CD4-positive, alpha-beta T cell (primary cell): Measurements from ENCODE around the gene ATG7. TPM values are rescaled to one million over a fixed set of nuclear protein-coding genes. Genes with fewer than 3 reads are reported as not detected.
"Not testable (repeated sequence)": the region's sequence is repeated elsewhere in the genome, so short reads cannot be mapped to it uniquely, and the experiment has no call there.

Source experiments
- ATAC-seq: fragments of 200-7000 bp; cut with Tn5 transposase; one replicate; pipeline ENCODE4 v1.10.0; 2022; ENCODE audit warnings: mild to moderate bottlenecking; ENCODE audit not compliant: poor library complexity
- CTCF ChIA-PET: fragments of 350-600 bp; sonication (Branson Sonifier 250); formaldehyde crosslinking; loops from one replicate; lab custom pipeline; 2021; ENCODE audit warnings: antibody characterized with exemption, inconsistent platforms; lab: Charles Lee
- POLR2A ChIA-PET: fragments of 350-600 bp; sonication (Branson Sonifier 250); formaldehyde crosslinking; loops from one replicate; lab custom pipeline; 2021; ENCODE audit warnings: antibody characterized with exemption, inconsistent platforms; lab: Charles Lee
- DNase-seq, 14 experiments: peaks; one replicate each; pipeline ENCODE4 v3.0.0-alpha.2; 2013 to 2020; ENCODE audit warnings: mixed read lengths in 2 of 14
- H3K27ac ChIP-seq, 2 donors: one replicate each; pipeline versions ENCODE4 v1.5.1 to v1.7.0; 2013; ENCODE audit warnings: low read length in 2 of 2, low read depth in 1 of 2, mild to moderate bottlenecking in 1 of 2
- H3K27me3 ChIP-seq, 2 experiments: 1 replicate in 1 of 2; 2 replicates in 1 of 2; pipeline versions ENCODE4 v1.6.1 to v1.7.0; 2013; ENCODE audit warnings: low read length in 2 of 2, control low read depth in 1 of 2, mild to moderate bottlenecking in 1 of 2, moderate library complexity in 1 of 2; ENCODE audit not compliant: insufficient read depth in 2 of 2, control insufficient read depth in 1 of 2
- H3K36me3 ChIP-seq: one replicate; pipeline ENCODE4 v1.6.1; 2013; ENCODE audit warnings: low read length, control low read depth; ENCODE audit not compliant: insufficient read depth
- H3K4me1 ChIP-seq: one replicate; pipeline ENCODE4 v1.6.1; 2013; ENCODE audit warnings: low read length, control low read depth; ENCODE audit not compliant: insufficient read depth
- H3K4me3 ChIP-seq: one replicate; pipeline ENCODE4 v1.5.1; 2013; ENCODE audit warnings: mild to moderate bottlenecking, low read length, moderate library complexity
- H3K9me3 ChIP-seq, 2 experiments: 1 replicate in 1 of 2; 2 replicates in 1 of 2; pipeline versions ENCODE4 v1.6.1 to v1.7.0; 2013; ENCODE audit warnings: low read length in 2 of 2, mild to moderate bottlenecking in 2 of 2, control low read depth in 1 of 2, moderate library complexity in 1 of 2; ENCODE audit not compliant: control insufficient read depth in 1 of 2, insufficient read depth in 1 of 2
- H3K27ac Mint-ChIP-seq: one replicate; pipeline ENCODE4 v1.8.0; 2020; ENCODE audit warnings: mixed read lengths
- H3K27me3 Mint-ChIP-seq: one replicate; pipeline ENCODE4 v1.8.0; 2021; ENCODE audit warnings: mixed read lengths
- H3K36me3 Mint-ChIP-seq: one replicate; pipeline ENCODE4 v1.8.0; 2021; ENCODE audit warnings: low read depth, mixed read lengths
- H3K4me1 Mint-ChIP-seq: one replicate; pipeline ENCODE4 v1.8.0; 2021; ENCODE audit warnings: low read depth, mixed read lengths
- H3K4me3 Mint-ChIP-seq: one replicate; pipeline ENCODE4 v1.8.0; 2020; ENCODE audit warnings: mild to moderate bottlenecking, mixed read lengths
- H3K9me3 Mint-ChIP-seq: one replicate; pipeline ENCODE4 v1.8.0; 2020; ENCODE audit warnings: mixed read lengths
- intact Hi-C, 2 experiments: fragments of 100-400 bp; cut with DNase I in 1 of 2; cut with micrococcal nuclease in 1 of 2; formaldehyde crosslinking; loops; one replicate each; pipeline versions ENCODE4 v1.15.1 to v1.9.0; 2023 to 2025; cut with DNase I, micrococcal nuclease
- total RNA-seq, 174 experiments: library from RNA in 2 of 174; stranded (reverse) in 2 of 174; gene quantifications; one replicate each; pipeline ENCODE4 v1.2.3 and lab custom pipeline; 2021 to 2026
- TF ChIP-seq, protein P1 (sequence below): fragments of 200-600 bp; IDR thresholded peaks from one replicate; pipeline ENCODE4 v1.8.0; 2022; ENCODE audit warnings: antibody characterized with exemption, mild to moderate bottlenecking

The ATG7 gene
- total RNA-seq, 2 experiments from 2014 or later: 21.4 to 25.7 TPM

DNA sequence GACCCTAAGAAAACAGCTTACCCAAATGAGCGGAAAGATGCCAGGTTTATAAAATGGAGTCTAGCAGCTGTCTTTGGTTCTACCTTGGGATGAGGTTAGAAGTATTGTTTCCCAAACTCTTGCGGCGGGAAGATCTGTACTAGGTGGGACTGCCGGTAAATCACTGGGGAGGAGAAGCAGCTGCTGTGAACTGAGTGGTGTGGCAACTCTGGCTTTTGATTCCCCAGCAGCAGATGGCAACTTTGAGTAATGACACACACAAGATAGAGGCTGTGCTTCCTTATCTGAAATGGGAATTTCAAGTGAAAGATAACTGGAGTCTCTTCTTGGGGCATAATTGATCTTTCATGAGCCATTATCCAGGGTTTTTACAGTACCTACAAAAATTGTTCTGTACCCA lies 184.9 kb downstream of the ATG7 start:
- Mint-ChIP-seq H3K4me1 (no peaks in the 10 kb centered on the region), H3K27me3 (no peaks in the 10 kb centered on the region), H3K4me3 (no peak overlapping the region), H3K36me3 (peaks cover 10% of the 10 kb centered on the region), H3K9me3 (no peaks in the 10 kb centered on the region), H3K27ac (no peak overlapping the region)
- DNase-seq: no peak
- H3K4me1 ChIP-seq: no peaks in the 10 kb centered on the region
- H3K4me3 ChIP-seq: no peak overlapping the region
- ATAC-seq: no peak
- no peaks in the 10 kb centered on the region for H3K9me3 ChIP-seq
- no peaks in the 10 kb centered on the region for H3K36me3 ChIP-seq
- H3K27me3 ChIP-seq: no peaks in the 10 kb centered on the region
- intact Hi-C loops: loop anchor here in 1 of 2 experiments (10.0 kb wide), 1 partner anchor 58 kb away; no protein-coding TSS in a partner anchor
- CTCF ChIA-PET: no interaction called here
- POLR2A ChIA-PET: no interaction called here
- H3K27ac ChIP-seq: no peak overlapping the region
- TF ChIP-seq, protein P1, sequence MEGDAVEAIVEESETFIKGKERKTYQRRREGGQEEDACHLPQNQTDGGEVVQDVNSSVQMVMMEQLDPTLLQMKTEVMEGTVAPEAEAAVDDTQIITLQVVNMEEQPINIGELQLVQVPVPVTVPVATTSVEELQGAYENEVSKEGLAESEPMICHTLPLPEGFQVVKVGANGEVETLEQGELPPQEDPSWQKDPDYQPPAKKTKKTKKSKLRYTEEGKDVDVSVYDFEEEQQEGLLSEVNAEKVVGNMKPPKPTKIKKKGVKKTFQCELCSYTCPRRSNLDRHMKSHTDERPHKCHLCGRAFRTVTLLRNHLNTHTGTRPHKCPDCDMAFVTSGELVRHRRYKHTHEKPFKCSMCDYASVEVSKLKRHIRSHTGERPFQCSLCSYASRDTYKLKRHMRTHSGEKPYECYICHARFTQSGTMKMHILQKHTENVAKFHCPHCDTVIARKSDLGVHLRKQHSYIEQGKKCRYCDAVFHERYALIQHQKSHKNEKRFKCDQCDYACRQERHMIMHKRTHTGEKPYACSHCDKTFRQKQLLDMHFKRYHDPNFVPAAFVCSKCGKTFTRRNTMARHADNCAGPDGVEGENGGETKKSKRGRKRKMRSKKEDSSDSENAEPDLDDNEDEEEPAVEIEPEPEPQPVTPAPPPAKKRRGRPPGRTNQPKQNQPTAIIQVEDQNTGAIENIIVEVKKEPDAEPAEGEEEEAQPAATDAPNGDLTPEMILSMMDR: no peak

DNA sequence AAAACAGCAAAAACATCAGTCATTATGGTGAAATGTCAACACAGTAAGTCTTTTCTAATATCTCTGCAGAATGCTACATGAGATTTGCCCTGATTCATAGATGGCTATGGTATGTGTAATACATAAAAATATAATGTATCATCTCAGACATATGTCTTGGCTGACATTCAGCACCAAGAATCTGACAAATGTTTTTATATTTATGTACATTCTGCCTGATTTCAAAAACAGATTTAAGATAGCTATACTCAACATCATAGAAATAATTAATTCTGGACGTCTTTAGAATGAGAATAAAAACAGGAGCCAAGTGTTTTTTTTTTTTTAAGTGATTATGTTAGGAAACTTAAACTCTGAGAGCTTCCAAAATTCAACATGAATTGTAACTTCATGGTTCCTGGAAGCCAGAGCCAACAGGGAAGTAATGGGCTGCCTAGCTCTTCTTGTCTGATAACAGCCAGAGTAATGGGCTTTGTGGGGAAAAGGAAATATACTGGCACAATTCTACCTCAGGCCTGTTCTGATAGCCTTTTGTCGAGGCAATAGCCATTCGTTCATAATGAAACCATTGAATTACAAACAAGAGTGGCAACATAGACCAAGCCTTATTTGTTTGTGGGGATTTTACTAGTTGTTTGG lies 187.1 kb downstream of the ATG7 start:
- POLR2A ChIA-PET: no interaction called here
- CTCF ChIA-PET: interaction anchor here (1.6 kb wide), 1 partner anchor 17 kb away, joined by 5 read pairs; no protein-coding TSS in a partner anchor
- Mint-ChIP-seq H3K4me1 (no peaks in the 10 kb centered on the region), H3K27ac (no peak overlapping the region), H3K27me3 (no peaks in the 10 kb centered on the region), H3K4me3 (no peak overlapping the region), H3K9me3 (no peaks in the 10 kb centered on the region), H3K36me3 (peaks cover 10% of the 10 kb centered on the region)
- H3K4me3 ChIP-seq: no peak overlapping the region
- H3K9me3 ChIP-seq: no peaks in the 10 kb centered on the region
- TF ChIP-seq, protein P1: no peak
- intact Hi-C loops: loop anchor here in 1 of 2 experiments (10.0 kb wide), 1 partner anchor 55 kb away; no protein-coding TSS in a partner anchor
- no peak for DNase-seq
- ATAC-seq: no peak
- H3K27me3 ChIP-seq: no peaks in the 10 kb centered on the region
- H3K36me3 ChIP-seq: no peaks in the 10 kb centered on the region
- no peaks in the 10 kb centered on the region for H3K4me1 ChIP-seq
- H3K27ac ChIP-seq: no peak overlapping the region

DNA sequence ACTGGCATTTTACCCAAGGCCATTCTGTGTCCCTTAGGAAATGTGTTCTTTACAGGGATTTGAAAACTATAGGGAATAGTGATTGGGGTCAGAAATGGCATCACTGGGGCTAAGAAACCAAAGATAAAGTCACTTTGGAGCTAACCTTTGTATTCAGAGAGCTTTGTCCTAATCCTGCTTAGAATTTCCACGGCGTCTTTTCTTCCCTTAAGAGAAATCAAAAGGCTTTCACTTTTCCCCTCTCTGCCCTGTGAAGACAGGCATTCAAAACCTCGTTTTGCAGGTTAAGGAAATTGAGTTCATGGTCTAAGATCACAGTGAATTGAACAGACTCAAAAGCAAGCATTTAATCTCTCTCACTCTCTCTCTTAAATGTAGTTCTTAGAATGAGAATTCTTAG lies 189.0 kb downstream of the ATG7 start:
- H3K27me3 Mint-ChIP-seq: no peaks in the 10 kb centered on the region
- POLR2A ChIA-PET: no interaction called here
- Histone ChIP-seq H3K4me1 (no peaks in the 10 kb centered on the region), H3K9me3 (no peaks in the 10 kb centered on the region), H3K27me3 (no peaks in the 10 kb centered on the region), H3K27ac (no peak overlapping the region), H3K4me3 (no peak overlapping the region), H3K36me3 (no peaks in the 10 kb centered on the region)
- TF ChIP-seq, protein P1: no peak
- no peaks in the 10 kb centered on the region for H3K9me3 Mint-ChIP-seq
- ATAC-seq (no peak), DNase-seq (no peak)
- CTCF ChIA-PET: no interaction called here
- H3K36me3 Mint-ChIP-seq: peaks cover 14% of the 10 kb centered on the region
- H3K4me3 Mint-ChIP-seq: no peak overlapping the region
- no peak overlapping the region for H3K27ac Mint-ChIP-seq
- no peaks in the 10 kb centered on the region for H3K4me1 Mint-ChIP-seq
- intact Hi-C loops: no loop called here

DNA sequence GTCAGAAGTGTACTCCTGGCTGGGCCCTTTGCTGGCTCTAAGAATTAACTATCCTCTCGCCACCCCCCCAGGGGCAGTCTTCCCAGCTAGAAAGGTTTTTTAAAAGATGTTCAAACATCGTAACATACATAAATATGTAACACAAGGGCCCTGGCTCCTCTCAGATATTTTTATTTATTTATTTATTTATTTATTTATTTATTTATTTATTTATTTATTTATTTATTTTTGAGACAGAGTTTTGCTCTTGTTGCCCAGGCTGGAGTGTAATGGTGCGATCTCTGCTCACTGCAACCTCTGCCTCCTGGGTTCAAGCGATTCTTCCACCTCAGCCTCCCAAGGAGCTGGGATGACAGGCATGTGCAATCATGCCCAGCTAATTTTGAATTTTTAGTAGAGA lies 190.5 kb downstream of the ATG7 start:
- H3K4me3 ChIP-seq, H3K4me1 Mint-ChIP-seq, H3K27me3 Mint-ChIP-seq, H3K9me3 ChIP-seq, CTCF ChIA-PET, DNase-seq, H3K4me1 ChIP-seq, H3K36me3 ChIP-seq, H3K4me3 Mint-ChIP-seq, ATAC-seq, H3K27ac ChIP-seq, H3K27me3 ChIP-seq, H3K27ac Mint-ChIP-seq, H3K9me3 Mint-ChIP-seq, intact Hi-C loops, POLR2A ChIA-PET: not testable (repeated sequence)
- peaks cover 17% of the 10 kb centered on the region for H3K36me3 Mint-ChIP-seq
